Fibroblast of skin of left biceps (primary cell): Measurements from ENCODE around the gene STRN.

Experiments
- DNase-seq, 2 experiments: peaks; one replicate each; pipeline ENCODE4 v3.0.0-alpha.2; 2013; ENCODE audit warnings: low read depth in 2 of 2

The STRN gene

DNA sequence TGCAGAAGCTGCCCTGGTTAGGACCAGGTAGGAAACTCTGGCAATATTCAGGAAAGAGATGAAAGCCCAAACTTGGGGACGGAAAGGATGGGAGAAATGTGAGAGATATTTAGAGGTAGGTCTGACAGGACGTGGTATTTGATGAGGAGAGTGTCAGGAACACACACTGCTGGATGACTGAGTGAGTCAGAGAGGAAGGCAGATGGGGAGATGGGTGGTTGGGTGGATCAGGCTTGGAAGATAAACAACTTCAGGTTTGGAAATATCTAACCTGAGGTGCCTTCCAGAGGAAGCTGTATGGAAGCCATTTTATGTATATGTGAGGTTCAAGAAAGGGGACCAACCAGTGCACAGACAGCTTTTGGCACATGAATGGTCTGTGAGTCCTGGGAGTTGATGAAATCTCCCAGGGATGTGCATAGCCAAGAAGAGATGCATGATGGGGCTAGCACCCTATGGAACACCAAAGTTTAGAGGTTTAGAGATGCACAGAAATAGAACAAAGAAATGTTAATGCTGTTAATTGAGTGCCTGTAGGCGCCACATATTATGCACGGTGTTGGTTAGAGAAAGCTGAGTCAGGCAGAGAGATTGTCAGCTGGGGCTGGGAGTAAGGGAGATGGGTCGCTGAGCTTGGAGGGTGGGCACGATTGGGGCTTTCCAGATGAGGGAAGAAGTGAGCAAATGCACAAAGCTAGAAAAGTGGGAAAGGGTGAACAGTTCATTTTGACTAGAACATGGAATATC, 168.8 kb downstream of the STRN start:
- DNase-seq = no peak
